DND-41 (cell line): Measurements from ENCODE around the gene ALDH16A1.

ENCODE experiments used
- CTCF ChIP-seq: IDR thresholded peaks from 2 replicates; pipeline ENCODE4 v1.5.1; 2012; ENCODE audit warnings: borderline replicate concordance, low read length, moderate library complexity, mild to moderate bottlenecking; ENCODE audit not compliant: poor library complexity, severe bottlenecking; ENCODE audit errors: extremely low read depth
- EZH2 ChIP-seq: IDR thresholded peaks from 3 replicates; pipeline ENCODE4 v1.6.1; 2012; ENCODE audit warnings: borderline replicate concordance, low read depth, mild to moderate bottlenecking, moderate library complexity, low read length, inconsistent platforms; ENCODE audit not compliant: severe bottlenecking

GRCh38 chr19:49417088-49417487 lies 35.9 kb upstream of the ALDH16A1 start:
- TF ChIP-seq CTCF, result no peak
- no peak for TF ChIP-seq EZH2
